Tibial artery (tissue), 4 donors: ENCODE data around the gene LY6G6F.
A peak's percentile ranks its signal among the peaks of the same experiment; 100 is the strongest.

Experiments used
- DNase-seq, 2 donors: peaks; one replicate each; pipeline ENCODE4 v3.0.0-alpha.2; 2019
- H3K27ac ChIP-seq, 2 donors: fragments of 200-600 bp; sonication (generic) in 1 of 2; 1 replicate in 1 of 2; 2 replicates in 1 of 2; pipeline ENCODE4 v1.5.1; 2018 to 2019; ENCODE audit warnings: mild to moderate bottlenecking in 1 of 2
- H3K27me3 ChIP-seq, 2 donors: fragments of 200-600 bp; sonication (generic) in 1 of 2; one replicate each; pipeline versions ENCODE4 v1.5.1 to v1.6.0; 2016 to 2019
- H3K36me3 ChIP-seq, 3 donors: fragments of 200-600 bp; sonication (generic) in 2 of 3; one replicate each; pipeline ENCODE4 v1.5.1; 2016 to 2019; ENCODE audit warnings: mild to moderate bottlenecking in 2 of 3
- H3K4me1 ChIP-seq, 4 donors: fragments of 200-600 bp; sonication (generic) in 2 of 4; 1 replicate in 3 of 4; 2 replicates in 1 of 4; pipeline ENCODE4 v1.5.1; 2016 to 2019
- H3K4me3 ChIP-seq, 2 donors: fragments of 200-600 bp; sonication (generic) in 1 of 2; 1 replicate in 1 of 2; 2 replicates in 1 of 2; pipeline ENCODE4 v1.5.1; 2018 to 2019; ENCODE audit warnings: mild to moderate bottlenecking in 2 of 2
- H3K9me3 ChIP-seq, 3 donors: fragments of 200-600 bp; sonication (generic) in 1 of 3; one replicate each; pipeline ENCODE4 v1.5.1; 2016 to 2019
- CTCF ChIP-seq, 2 experiments: fragments of 200-600 bp in 1 of 2; fragments of 450-650 bp in 1 of 2; IDR thresholded peaks; one replicate each; pipeline ENCODE4 v1.5.1; 2017 to 2019; ENCODE audit warnings: antibody characterized with exemption in 2 of 2, mild to moderate bottlenecking in 1 of 2, moderate library complexity in 1 of 2
- intact Hi-C: fragments of 100-400 bp; cut with DNase I; formaldehyde crosslinking; loops from one replicate; pipeline ENCODE4 v1.15.0; 2023; ENCODE audit warnings: low total_unique reads

LY6G6F gene

GRCh38 chr6:31663961-31664789, 42.5 kb upstream of the LY6G6F start:
- no peaks in the 10 kb centered on the region for H3K9me3 ChIP-seq
- DNase-seq: peak; percentile 70 to 85
- H3K27ac ChIP-seq: peak overlapping the region; percentile 93 to 94
- H3K4me3 ChIP-seq: peak overlapping the region; percentile 77 to 88
- peaks cover 4 to 70% (median 55%) of the 10 kb centered on the region in 4 donors for H3K4me1 ChIP-seq
- intact Hi-C loops: no loop called here
- TF ChIP-seq CTCF (IDR thresholded peaks at IDR 0.05): no peak
- H3K36me3 ChIP-seq: peaks cover 21 to 38% (median 34%) of the 10 kb centered on the region in 3 donors
- no peaks in the 10 kb centered on the region for H3K27me3 ChIP-seq

- Histone ChIP-seq H3K27me3 (no peaks in the 10 kb centered on the region), H3K36me3 (peaks cover 28 to 45% (median 42%) of the 10 kb centered on the region in 3 donors), H3K27ac (peak within 1 kb of the TSS; percentile 93 to 94), H3K9me3 (no peaks in the 10 kb centered on the region), H3K4me3 (peak within 1 kb of the TSS; percentile 77 to 88), H3K4me1 (peaks cover 0 to 67% (median 48%) of the 10 kb centered on the region in 4 donors)
- intact Hi-C loops: loop anchor here (5.0 kb wide), 1 partner anchor 172 kb away; no protein-coding TSS in a partner anchor
- TF ChIP-seq CTCF (IDR thresholded peaks at IDR 0.05): no peak
- peak; percentile 95 to 97 for DNase-seq
Measured at GRCh38 chr6:31664790-31665500, 41.7 kb upstream of the LY6G6F start, which contains the start of gene GPANK1. Gene GPANK1 (minus strand): TSS chr6:31664997. CDS start chr6:31664478, 519 bp downstream.

GRCh38 chr6:31665501-31666336, 40.9 kb upstream of the LY6G6F start, which contains the start of gene CSNK2B:
Gene CSNK2B (plus strand): TSS chr6:31666080. CDS start chr6:31666832, 752 bp downstream.
- DNase-seq: peak; percentile 99 to 100
- Histone ChIP-seq H3K27me3 (no peaks in the 10 kb centered on the region), H3K4me1 (peaks cover 0 to 64% (median 47%) of the 10 kb centered on the region in 4 donors), H3K27ac (peak within 1 kb of the TSS; percentile 93 to 94), H3K4me3 (peak within 1 kb of the TSS; percentile 77 to 88), H3K9me3 (no peaks in the 10 kb centered on the region), H3K36me3 (peaks cover 36 to 53% (median 50%) of the 10 kb centered on the region in 3 donors)
- TF ChIP-seq CTCF (IDR thresholded peaks at IDR 0.05): no peak
- intact Hi-C loops: loop anchor here (5.0 kb wide), 1 partner anchor 172 kb away; no protein-coding TSS in a partner anchor

GRCh38 chr6:31666337-31666965, 40.2 kb upstream of the LY6G6F start:
- peaks cover 0 to 57% (median 42%) of the 10 kb centered on the region in 4 donors for H3K4me1 ChIP-seq
- intact Hi-C loops: loop anchor here (5.0 kb wide), 1 partner anchor 171 kb away; no protein-coding TSS in a partner anchor

More at GRCh38 chr6:31666337-31666965, 40.2 kb upstream of the LY6G6F start:
- TF ChIP-seq CTCF (IDR thresholded peaks at IDR 0.05): no peak
- H3K9me3 ChIP-seq: no peaks in the 10 kb centered on the region
- peak overlapping the region; percentile 77 to 88 for H3K4me3 ChIP-seq
- peak overlapping the region; percentile 93 to 94 for H3K27ac ChIP-seq
- H3K36me3 ChIP-seq: peaks cover 43 to 60% (median 57%) of the 10 kb centered on the region in 3 donors
- H3K27me3 ChIP-seq: no peaks in the 10 kb centered on the region
- DNase-seq: no peak
